ENCODE results near the gene SFTA2.

- TF ChIP-seq CTCF (IDR thresholded peaks at IDR 0.05) (no peak), POLR2A (IDR thresholded peaks at IDR 0.05) (no peak), POLR2AphosphoS5 (IDR thresholded peaks at IDR 0.05; ENCODE audit: insufficient read depth in 1 of 2, low read depth in 1 of 2) (no peak)
Measured at GRCh38 chr6:30937265-30937664, 5.3 kb upstream of the SFTA2 start.

Data from vagina (tissue), 2 donors.